H54 (cell line): ENCODE results near the gene ALPP.
"Not testable (repeated sequence)": the region's sequence is repeated elsewhere in the genome, so short reads cannot be mapped to it uniquely, and the experiment has no call there.

ENCODE experiments used
- DNase-seq: peaks from one replicate; pipeline ENCODE4 v3.0.0; 2011; ENCODE audit warnings: low spot score, mixed read lengths; ENCODE audit not compliant: insufficient read length
- FAIRE-seq: peaks from 3 replicates; lab custom pipeline; 2011; peaks lifted over from hg19 to GRCh38; lab: Jason Lieb, UNC
- POLR2A ChIP-seq: IDR thresholded peaks from 2 replicates; pipeline ENCODE4 v1.6.1; 2011; ENCODE audit warnings: low read depth, mild to moderate bottlenecking, low read length

ALPP gene

GRCh38 chr2:232389327-232389726 lies 10.8 kb downstream of the ALPP start:
- no peak for FAIRE-seq
- no peak for TF ChIP-seq POLR2A
- peak; percentile 60 for DNase-seq

GRCh38 chr2:232390661-232391060 lies 12.1 kb downstream of the ALPP start:
- no peak for TF ChIP-seq POLR2A
- no peak for DNase-seq
- FAIRE-seq, result no peak

GRCh38 chr2:232393556-232393955 lies 15.0 kb downstream of the ALPP start:
- no peak for DNase-seq
- no peak for FAIRE-seq
- no peak for TF ChIP-seq POLR2A

- not testable (repeated sequence) for DNase-seq, FAIRE-seq
Measured at GRCh38 chr2:232394431-232394830, 15.9 kb downstream of the ALPP start.

GRCh38 chr2:232395586-232395985 lies 17.0 kb downstream of the ALPP start:
- no peak for DNase-seq
- no peak for FAIRE-seq
- no peak for TF ChIP-seq POLR2A

GRCh38 chr2:232396683-232397082 lies 18.1 kb downstream of the ALPP start:
- no peak for TF ChIP-seq POLR2A
- DNase-seq, result no peak
- FAIRE-seq, result no peak

GRCh38 chr2:232398293-232399034 lies 19.9 kb downstream of the ALPP start:
- no peak for TF ChIP-seq POLR2A
- FAIRE-seq (no peak), DNase-seq (no peak)

- DNase-seq, result no peak
- TF ChIP-seq POLR2A, result no peak
- FAIRE-seq, result no peak
Measured at GRCh38 chr2:232400256-232401015, 21.9 kb downstream of the ALPP start.

- FAIRE-seq (no peak), DNase-seq (no peak)
- TF ChIP-seq POLR2A, result no peak
Measured at GRCh38 chr2:232402518-232402917, 24.0 kb downstream of the ALPP start.

GRCh38 chr2:232405943-232406510 lies 27.5 kb downstream of the ALPP start:
- FAIRE-seq (no peak), DNase-seq (no peak)
- TF ChIP-seq POLR2A, result no peak

- DNase-seq (no peak), FAIRE-seq (no peak)
- TF ChIP-seq POLR2A, result no peak
Measured at GRCh38 chr2:232406556-232407310, 28.2 kb downstream of the ALPP start, which contains the start of gene ALPG. ALPG (plus strand) TSS chr2:232406844; CDS start chr2:232406895, 51 bp downstream.

- FAIRE-seq, DNase-seq: not testable (repeated sequence)
Measured at GRCh38 chr2:232407428-232408150, 29.0 kb downstream of the ALPP start.

GRCh38 chr2:232408269-232408668 lies 29.7 kb downstream of the ALPP start:
- DNase-seq, FAIRE-seq: not testable (repeated sequence)

GRCh38 chr2:232409617-232410016 lies 31.1 kb downstream of the ALPP start:
- FAIRE-seq, result not testable (repeated sequence)

More at GRCh38 chr2:232409617-232410016, 31.1 kb downstream of the ALPP start:
- DNase-seq, result not testable (repeated sequence)
